Common myeloid progenitor, CD34-positive (primary cell): ENCODE data around the gene VKORC1.
"Not testable (repeated sequence)": the region's sequence is repeated elsewhere in the genome, so short reads cannot be mapped to it uniquely, and the experiment has no call there.

Source experiments
- CTCF ChIA-PET: fragments of 350-600 bp; sonication (Branson Sonifier 250); formaldehyde crosslinking; loops from one replicate; lab custom pipeline; 2021; ENCODE audit warnings: antibody characterized with exemption; lab: Charles Lee
- POLR2A ChIA-PET: fragments of 350-600 bp; sonication (Branson Sonifier 250); formaldehyde crosslinking; loops from one replicate; lab custom pipeline; 2021; ENCODE audit warnings: antibody characterized with exemption; lab: Charles Lee
- DNase-seq, 3 donors: peaks; one replicate each; pipeline versions ENCODE4 v3.0.0 to v3.0.0-alpha.2; 2013
- H3K27ac ChIP-seq, 2 experiments: 1 replicate in 1 of 2; 2 replicates in 1 of 2; pipeline ENCODE4 v1.7.0; 2013; ENCODE audit warnings: inconsistent platforms in 2 of 2, low read length in 2 of 2, mild to moderate bottlenecking in 2 of 2, low read depth in 1 of 2, moderate library complexity in 1 of 2; ENCODE audit not compliant: severe bottlenecking in 2 of 2, insufficient read depth in 1 of 2, poor library complexity in 1 of 2
- H3K27me3 ChIP-seq, 5 experiments: replicated peaks in 2 of 5; 1 replicate in 3 of 5; 2 replicates in 2 of 5; pipeline versions ENCODE4 v1.6.1 to v1.7.0; 2013; ENCODE audit warnings: low read length in 4 of 5, mild to moderate bottlenecking in 2 of 5, moderate library complexity in 2 of 5, inconsistent platforms in 1 of 5; ENCODE audit not compliant: insufficient read depth in 5 of 5, control insufficient read depth in 4 of 5
- H3K36me3 ChIP-seq, 4 experiments: 1 replicate in 2 of 4; 2 replicates in 2 of 4; pipeline versions ENCODE4 v1.6.1 to v1.7.0; 2013; ENCODE audit warnings: low read length in 3 of 4, control low read depth in 1 of 4, mild to moderate bottlenecking in 1 of 4; ENCODE audit not compliant: control insufficient read depth in 4 of 4, insufficient read depth in 4 of 4
- H3K4me1 ChIP-seq, 4 experiments: 1 replicate in 3 of 4; 2 replicates in 1 of 4; pipeline versions ENCODE4 v1.6.1 to v1.7.1; 2013; ENCODE audit warnings: low read length in 3 of 4, mild to moderate bottlenecking in 3 of 4, control low read depth in 1 of 4, inconsistent platforms in 1 of 4, moderate library complexity in 1 of 4; ENCODE audit not compliant: control insufficient read depth in 4 of 4, insufficient read depth in 4 of 4; ENCODE audit errors: control extremely low read depth in 1 of 4
- H3K4me3 ChIP-seq, 7 experiments: 1 replicate in 4 of 7; 2 replicates in 3 of 7; pipeline versions ENCODE4 v1.5.1 to v1.7.0; 2013; ENCODE audit warnings: mild to moderate bottlenecking in 7 of 7, low read length in 6 of 7, moderate library complexity in 6 of 7, inconsistent platforms in 2 of 7, low read depth in 2 of 7, control low read depth in 1 of 7; ENCODE audit not compliant: insufficient read depth in 4 of 7, control insufficient read depth in 1 of 7; ENCODE audit errors: extremely low read depth in 1 of 7
- H3K9me3 ChIP-seq, 5 experiments: 1 replicate in 4 of 5; 2 replicates in 1 of 5; pipeline versions ENCODE4 v1.6.1 to v1.7.1; 2013; ENCODE audit warnings: low read length in 4 of 5, mild to moderate bottlenecking in 2 of 5, inconsistent platforms in 1 of 5, low read depth in 1 of 5, moderate library complexity in 1 of 5; ENCODE audit not compliant: control insufficient read depth in 4 of 5, insufficient read depth in 2 of 5; ENCODE audit errors: control extremely low read depth in 1 of 5
- WGBS: methylation state at CpG from one replicate; pipeline ENCODE4 v1.1.5; 2013; ENCODE audit not compliant: insufficient coverage; 5-methylcytosine and 5-hydroxymethylcytosine counted together

Gene VKORC1

GRCh38 chr16:31108035-31108793, 13.6 kb upstream of the VKORC1 start, which contains the start of gene BCKDK:
Gene BCKDK, plus strand, starts transcription at chr16:31108386. Its CDS starts 838 bp downstream, at chr16:31109224.
- H3K27ac ChIP-seq = peak within 1 kb of the TSS in 1 of 2 experiments; percentile 70
- 4% methylated on average over 65 of the region's 68 CpGs for WGBS
- H3K4me1 ChIP-seq = peaks cover 6 to 33% (median 27%) of the 10 kb centered on the region in 4 experiments
- DNase-seq = peak; percentile 44 to 56 (median 50)
- H3K4me3 ChIP-seq = peak within 1 kb of the TSS; percentile 52 to 87 (median 87)
- H3K9me3 ChIP-seq = no peaks in the 10 kb centered on the region
- CTCF ChIA-PET = interaction anchor here (0.9 to 2.4 kb wide), 5 partner anchors 9 to 153 kb away, joined by 3 to 7 read pairs (median 3); partner anchors contain the start of gene KAT8
- POLR2A ChIA-PET = interaction anchor here (1.0 kb wide), 1 partner anchor 34 kb away, joined by 3 read pairs; no protein-coding TSS in a partner anchor
- H3K27me3 ChIP-seq = no peaks in the 10 kb centered on the region
- H3K36me3 ChIP-seq = peaks cover 8 to 37% (median 29%) of the 10 kb centered on the region in 4 experiments

GRCh38 chr16:31107465-31107867, 12.9 kb upstream of the VKORC1 start:
- peak overlapping the region in 1 of 2 experiments; percentile 70 for H3K27ac ChIP-seq
- 98% methylated on average over 6 of the region's 6 CpGs for WGBS
- H3K36me3 ChIP-seq = peaks cover 8 to 32% (median 27%) of the 10 kb centered on the region in 4 experiments
- no peaks in the 10 kb centered on the region for H3K27me3 ChIP-seq
- ChIA-PET POLR2A (interaction anchor here (1.0 kb wide), 1 partner anchor 35 kb away, joined by 3 read pairs; no protein-coding TSS in a partner anchor), CTCF (interaction anchor here (0.9 to 1.4 kb wide), 4 partner anchors 10 to 152 kb away, joined by 3 to 4 read pairs (median 3); partner anchors contain the start of gene KAT8)
- no peak for DNase-seq
- peaks cover 2 to 26% (median 20%) of the 10 kb centered on the region in 4 experiments for H3K4me1 ChIP-seq
- no peak overlapping the region for H3K4me3 ChIP-seq
- H3K9me3 ChIP-seq = no peaks in the 10 kb centered on the region

DNA sequence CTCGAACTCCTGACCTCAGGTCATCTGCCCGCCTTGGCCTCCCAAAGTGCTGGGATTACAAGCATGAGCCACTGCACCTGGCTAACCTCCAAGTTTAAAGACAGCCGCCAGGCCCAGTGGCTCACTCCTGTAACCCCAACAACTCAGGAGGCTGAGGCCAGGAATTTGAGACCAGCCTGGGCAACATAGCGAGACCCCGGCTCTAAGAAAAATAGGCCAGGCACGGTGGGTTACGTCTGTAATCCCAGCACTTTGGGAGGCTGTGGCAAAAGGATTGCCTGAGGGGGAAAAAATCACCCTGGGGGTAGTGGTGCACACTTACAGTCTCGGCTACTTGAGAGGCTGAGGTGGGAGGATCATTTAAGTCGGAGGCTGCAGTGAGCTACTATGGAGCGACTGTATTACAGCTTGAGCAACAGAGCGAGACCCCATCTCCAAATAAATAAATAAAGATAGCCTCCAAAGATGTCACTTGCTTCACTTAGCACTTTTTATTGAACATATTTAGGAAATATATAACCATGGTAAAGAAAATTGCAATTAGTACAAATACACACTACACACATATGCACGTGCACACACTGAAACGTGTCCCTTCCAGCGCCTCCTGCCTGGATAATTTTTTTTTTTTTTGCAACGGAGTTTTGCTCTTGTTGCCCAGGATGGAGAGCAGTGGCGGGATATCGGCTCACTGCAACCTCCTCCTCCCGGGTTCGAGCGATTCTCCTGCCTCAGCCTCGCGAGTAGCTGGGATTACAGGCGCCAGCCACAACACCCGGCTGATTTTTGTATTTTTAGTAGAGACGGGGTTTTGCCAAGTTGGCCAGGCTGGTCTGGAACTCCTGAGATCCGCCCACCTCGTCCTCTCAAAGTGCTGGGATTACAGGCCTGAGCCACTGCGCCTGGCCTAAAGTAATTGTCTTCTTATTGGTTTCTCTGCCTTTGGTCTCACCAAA, 12.2 kb upstream of the VKORC1 start:
- Histone ChIP-seq H3K36me3 (peaks cover 8 to 25% (median 21%) of the 10 kb centered on the region in 4 experiments), H3K27ac (no peak overlapping the region), H3K4me1 (peaks cover 2 to 21% (median 18%) of the 10 kb centered on the region in 4 experiments), H3K27me3 (no peaks in the 10 kb centered on the region), H3K9me3 (no peaks in the 10 kb centered on the region), H3K4me3 (no peak overlapping the region)
- no peak for DNase-seq
- WGBS = 91% methylated on average over 19 of the region's 28 CpGs
- ChIA-PET CTCF (interaction anchor here (1.1 to 1.4 kb wide), 2 partner anchors 16 to 36 kb away, joined by 3 to 4 read pairs; no protein-coding TSS in a partner anchor), POLR2A (no interaction called here)

GRCh38 chr16:31105677-31106213, 11.1 kb upstream of the VKORC1 start:
- 0% methylated on average over 21 of the region's 33 CpGs for WGBS
- no peaks in the 10 kb centered on the region for H3K27me3 ChIP-seq
- ChIA-PET POLR2A (no interaction called here), CTCF (no interaction called here)
- no peaks in the 10 kb centered on the region for H3K9me3 ChIP-seq
- DNase-seq = peak; percentile 88 to 92 (median 90)
- peaks cover under 1 to 15% (median 11%) of the 10 kb centered on the region in 4 experiments for H3K36me3 ChIP-seq
- peak overlapping the region in 3 of 7 experiments; percentile 16 to 32 (median 32) for H3K4me3 ChIP-seq
- H3K4me1 ChIP-seq = peaks cover 2 to 21% (median 18%) of the 10 kb centered on the region in 4 experiments
- H3K27ac ChIP-seq = no peak overlapping the region

DNA sequence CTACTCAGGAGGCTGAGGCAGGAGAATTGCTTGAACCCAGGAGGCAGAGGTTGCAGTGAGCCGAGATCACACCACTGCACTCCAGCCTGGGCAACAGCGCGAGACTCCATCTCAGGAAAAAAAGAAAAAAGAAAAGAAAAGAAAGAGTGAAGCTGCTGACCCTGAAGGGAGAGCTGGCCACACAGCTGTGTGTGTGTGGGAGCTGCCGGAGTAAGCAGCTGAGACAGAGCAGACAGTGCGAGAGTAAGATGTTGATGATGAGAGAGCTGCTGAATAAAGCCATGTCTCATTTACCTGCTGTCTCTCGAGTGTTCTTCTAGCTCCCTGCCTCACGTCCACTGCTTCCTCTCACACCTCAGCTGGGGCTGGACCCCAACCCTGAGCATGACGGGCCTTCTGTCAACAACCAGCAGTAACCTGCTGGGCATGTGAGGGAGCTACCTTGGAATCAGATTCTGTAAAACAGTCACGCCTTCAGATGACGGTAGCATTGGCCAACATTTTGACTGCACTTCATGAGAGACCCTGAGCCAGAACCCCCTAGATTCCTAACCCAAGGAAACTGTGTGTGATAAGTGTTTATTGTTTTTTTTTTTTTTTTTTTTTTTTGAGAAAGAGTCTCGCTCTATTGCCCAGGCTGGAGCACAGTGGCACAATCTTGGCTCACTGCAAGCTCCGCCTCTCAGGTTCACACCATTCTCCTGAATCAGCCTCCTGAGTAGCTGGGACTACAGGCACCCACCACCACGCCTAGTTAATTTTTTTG, 6.5 kb upstream of the VKORC1 start:
- H3K36me3 ChIP-seq, H3K9me3 ChIP-seq, H3K27me3 ChIP-seq, H3K4me1 ChIP-seq, POLR2A ChIA-PET, H3K27ac ChIP-seq, H3K4me3 ChIP-seq, DNase-seq: not testable (repeated sequence)
- WGBS = 97% methylated on average over 10 of the region's 13 CpGs
- CTCF ChIA-PET = interaction anchor here (0.9 to 3.9 kb wide), 10 partner anchors 9 to 142 kb away, joined by 3 to 16 read pairs (median 4); partner anchors contain the start of genes ZNF646 and ZNF668
